Keratinocyte (primary cell): Measurements from ENCODE around the gene ZFX. TPM values are rescaled to one million over a fixed set of nuclear protein-coding genes. Genes with fewer than 3 reads are reported as not detected.

Experiments
- DNase-seq: peaks from one replicate; pipeline ENCODE4 v3.0.0-alpha.2; 2011; ENCODE audit warnings: low read depth, missing footprints, low spot score
- FAIRE-seq: peaks from 2 replicates; lab custom pipeline; 2011; peaks lifted over from hg19 to GRCh38; lab: Jason Lieb, UNC
- H2AFZ ChIP-seq: 2 replicates; pipeline ENCODE4 v1.6.0; 2012; ENCODE audit warnings: low read length, control low read depth, inconsistent platforms; ENCODE audit not compliant: control insufficient read depth
- H3K27ac ChIP-seq: 2 replicates; pipeline ENCODE4 v1.5.1; 2011; ENCODE audit warnings: low read length; ENCODE audit not compliant: control insufficient read depth, insufficient read depth
- H3K27me3 ChIP-seq: 3 replicates; pipeline ENCODE4 v1.6.0; 2011; ENCODE audit warnings: low read length; ENCODE audit not compliant: control insufficient read depth, insufficient read depth; ENCODE audit errors: extremely low read depth
- H3K36me3 ChIP-seq, 2 experiments: 2 replicates in 1 of 2; 3 replicates in 1 of 2; pipeline ENCODE4 v1.5.1; 2011; ENCODE audit warnings: low read length in 2 of 2, mild to moderate bottlenecking in 1 of 2; ENCODE audit not compliant: control insufficient read depth in 2 of 2, insufficient read depth in 2 of 2; ENCODE audit errors: extremely low read depth in 1 of 2
- H3K4me1 ChIP-seq: 3 replicates; pipeline ENCODE4 v1.5.1; 2011; ENCODE audit warnings: low read length; ENCODE audit not compliant: control insufficient read depth, insufficient read depth; ENCODE audit errors: extremely low read depth
- H3K4me2 ChIP-seq: 3 replicates; pipeline ENCODE4 v1.6.0; 2011; ENCODE audit warnings: low read depth, low read length; ENCODE audit not compliant: control insufficient read depth, insufficient read depth; ENCODE audit errors: extremely low read depth
- H3K4me3 ChIP-seq, 3 experiments: fragments of 200-600 bp in 1 of 3; sonication (generic) in 1 of 3; 2 replicates in 2 of 3; 3 replicates in 1 of 3; pipeline ENCODE4 v1.5.1; 2011 to 2016; ENCODE audit warnings: low read length in 3 of 3, mild to moderate bottlenecking in 3 of 3, control low read depth in 2 of 3, inconsistent platforms in 1 of 3, low read depth in 1 of 3, mixed read lengths in 1 of 3, mixed run types in 1 of 3, moderate library complexity in 1 of 3; ENCODE audit not compliant: control insufficient read depth in 2 of 3, insufficient read depth in 2 of 3; ENCODE audit errors: extremely low read depth in 1 of 3
- H3K79me2 ChIP-seq: 2 replicates; pipeline ENCODE4 v1.6.0; 2012; ENCODE audit warnings: low read length; ENCODE audit not compliant: control insufficient read depth, insufficient read depth
- H3K9ac ChIP-seq: 3 replicates; pipeline ENCODE4 v1.6.0; 2011; ENCODE audit warnings: low read length; ENCODE audit not compliant: control insufficient read depth, insufficient read depth; ENCODE audit errors: extremely low read depth
- H3K9me1 ChIP-seq: 3 replicates; pipeline ENCODE4 v1.6.0; 2011; ENCODE audit warnings: low read length; ENCODE audit not compliant: control insufficient read depth, insufficient read depth; ENCODE audit errors: extremely low read depth
- H3K9me3 ChIP-seq: 2 replicates; pipeline ENCODE4 v1.5.1; 2012; ENCODE audit warnings: low read depth, low read length; ENCODE audit not compliant: control insufficient read depth
- H4K20me1 ChIP-seq: 3 replicates; pipeline ENCODE4 v1.6.0; 2011; ENCODE audit warnings: low read length; ENCODE audit not compliant: control insufficient read depth, insufficient read depth; ENCODE audit errors: extremely low read depth
- CTCF ChIP-seq, 3 experiments: IDR thresholded peaks in 1 of 3; conservative IDR thresholded peaks in 1 of 3; optimal IDR thresholded peaks in 1 of 3; 2 replicates in 2 of 3; 3 replicates in 1 of 3; pipeline versions ENCODE3 to v1.5.1; 2011; ENCODE audit warnings: low read length in 3 of 3, mild to moderate bottlenecking in 3 of 3, moderate library complexity in 2 of 3, control low read depth in 1 of 3, inconsistent platforms in 1 of 3; ENCODE audit not compliant: insufficient read depth in 2 of 3; ENCODE audit errors: extremely low read depth in 1 of 3
- EZH2 ChIP-seq: IDR thresholded peaks from one replicate; pipeline ENCODE4 v1.6.1; 2012; ENCODE audit warnings: inconsistent platforms, mild to moderate bottlenecking, low read length, moderate library complexity
- dilution Hi-C: fragments of 300-500 bp; cut with MboI; formaldehyde crosslinking; loops from one replicate; pipeline ENCODE4 v1.7.0; 2020; ENCODE audit warnings: low sequenced_read_pairs; ENCODE audit not compliant: extremely low pct_ligation_motif_present
- polyA plus RNA-seq, 5 experiments: library from polyadenylated mRNA; depleted of rRNA in 3 of 5; stranded (reverse) in 3 of 5; stranded (forward) in 1 of 5; unstranded in 1 of 5; fragments of >200 nt; gene quantifications; 1 replicate in 1 of 5; 2 replicates in 3 of 5; 3 replicates in 1 of 5; pipeline versions ENCODE4 v1.2.1 to v1.2.3, GENCODE V29; 2011 to 2012; ENCODE audit warnings: missing spikeins in 2 of 5, low read depth in 1 of 5, low replicate concordance in 1 of 5

The ZFX gene
- polyA plus RNA-seq, 1 donor (not counting 4 experiments of a cell fraction or from before 2014, with no cell fraction given) = 24.3 TPM

DNA sequence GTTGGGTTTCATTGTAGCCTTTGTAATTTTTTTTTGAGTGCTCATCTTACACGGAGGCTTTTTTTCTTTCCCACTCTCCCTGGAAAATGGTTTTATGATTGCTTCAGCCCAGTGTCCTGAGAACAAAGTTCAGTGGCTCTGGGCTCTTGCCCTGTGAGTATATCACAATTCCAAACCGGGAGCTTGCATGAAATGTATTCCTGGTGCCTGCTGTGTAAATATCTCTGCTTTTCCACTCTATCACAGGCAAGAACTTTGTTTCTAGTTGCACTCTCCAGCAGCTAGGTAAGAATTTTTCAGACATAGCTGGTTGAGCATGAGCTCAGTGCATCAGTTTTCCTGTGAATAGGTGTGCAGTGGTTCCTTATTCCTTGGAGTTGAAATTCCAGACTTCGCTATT lies 103.5 kb downstream of the ZFX start:
- FAIRE-seq (no peak), DNase-seq (no peak)
- TF ChIP-seq CTCF (optimal IDR thresholded peaks at IDR 0.05 in 1 of 3, IDR thresholded peaks at IDR 0.05 in 1 of 3, conservative IDR thresholded peaks at IDR 0.05 in 1 of 3; ENCODE audit: extremely low read depth in 1 of 3, insufficient read depth in 2 of 3, low read length in 3 of 3) = no peak
- no peak for TF ChIP-seq EZH2
- no peaks in the 10 kb centered on the region for H3K36me3 ChIP-seq
- no peaks in the 10 kb centered on the region for H3K4me1 ChIP-seq
- no peaks in the 10 kb centered on the region for H3K27me3 ChIP-seq
- H3K9me3 ChIP-seq = no peaks in the 10 kb centered on the region
- dilution Hi-C loops = no loop called here
- H3K27ac ChIP-seq = no peak overlapping the region
- H4K20me1 ChIP-seq = no peaks in the 10 kb centered on the region
- no peaks in the 10 kb centered on the region for H3K79me2 ChIP-seq
- H3K4me2 ChIP-seq = no peak overlapping the region
- no peak overlapping the region for H2AFZ ChIP-seq
- no peak overlapping the region for H3K9ac ChIP-seq
- no peaks in the 10 kb centered on the region for H3K9me1 ChIP-seq
- H3K4me3 ChIP-seq = no peak overlapping the region

DNA sequence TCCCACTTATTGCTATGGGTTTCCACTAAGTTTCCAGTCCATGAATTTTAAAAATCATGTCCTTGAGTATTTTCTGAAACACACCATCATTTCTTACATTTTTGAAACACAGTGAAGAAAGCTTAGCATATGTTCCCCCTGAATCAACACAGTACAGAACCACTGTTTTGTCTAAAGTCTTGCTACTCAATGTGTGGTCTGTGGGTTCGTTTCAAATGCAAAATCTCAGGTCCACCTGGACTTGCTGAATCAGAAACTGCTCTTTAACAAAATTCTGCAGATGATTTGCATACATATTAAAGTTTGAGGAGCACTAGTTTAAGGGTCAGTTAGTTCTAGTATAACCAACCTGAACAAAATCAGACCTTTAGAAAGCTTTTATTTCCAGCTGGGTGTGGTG lies 103.9 kb downstream of the ZFX start:
- Histone ChIP-seq H3K4me2 (no peak overlapping the region), H2AFZ (no peak overlapping the region), H3K9me3 (no peaks in the 10 kb centered on the region), H3K9ac (no peak overlapping the region), H3K4me3 (no peak overlapping the region), H3K9me1 (no peaks in the 10 kb centered on the region), H3K79me2 (no peaks in the 10 kb centered on the region), H3K36me3 (no peaks in the 10 kb centered on the region), H4K20me1 (no peaks in the 10 kb centered on the region), H3K27ac (no peak overlapping the region), H3K27me3 (no peaks in the 10 kb centered on the region), H3K4me1 (no peaks in the 10 kb centered on the region)
- dilution Hi-C loops = no loop called here
- TF ChIP-seq EZH2 (no peak), CTCF (optimal IDR thresholded peaks at IDR 0.05 in 1 of 3, IDR thresholded peaks at IDR 0.05 in 1 of 3, conservative IDR thresholded peaks at IDR 0.05 in 1 of 3; ENCODE audit: extremely low read depth in 1 of 3, insufficient read depth in 2 of 3, low read length in 3 of 3) (no peak)
- DNase-seq = no peak
- FAIRE-seq = no peak
